ENCODE results near the gene STEAP1B.

The STEAP1B gene

DNA sequence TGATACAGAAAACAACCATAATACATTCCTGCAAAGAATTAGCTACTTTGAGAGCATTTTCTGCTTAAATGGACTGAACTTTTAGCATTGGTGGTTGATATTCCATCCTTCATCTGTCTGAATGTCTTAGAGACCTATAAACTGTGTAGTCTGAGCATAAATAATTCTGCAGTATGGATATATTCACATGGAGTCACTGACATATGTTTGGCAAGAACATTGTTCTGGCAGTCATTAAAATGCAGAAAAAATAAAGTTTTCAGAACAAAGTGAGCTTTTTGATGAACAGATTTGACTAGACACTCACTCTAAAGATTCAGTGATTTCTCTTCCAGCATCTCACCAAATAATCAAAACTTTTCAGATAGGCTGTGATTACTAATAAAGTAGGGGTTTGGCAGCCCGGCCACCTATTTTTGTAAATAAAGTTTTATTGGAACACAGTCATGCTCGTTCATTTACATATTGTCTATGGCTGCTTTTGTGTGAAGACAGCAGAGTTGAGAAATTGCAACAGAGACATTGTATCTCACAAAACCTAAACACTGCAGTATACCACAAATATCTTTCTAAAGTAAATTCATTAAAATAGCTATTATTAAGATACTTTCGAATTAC is 98.9 kb downstream of the STEAP1B start:
- H3K4me3 ChIP-seq (ENCODE audit: low read length in 2 of 2), result no peak overlapping the region
- no peak overlapping the region for H3K27ac ChIP-seq (ENCODE audit: low read length)

DNA sequence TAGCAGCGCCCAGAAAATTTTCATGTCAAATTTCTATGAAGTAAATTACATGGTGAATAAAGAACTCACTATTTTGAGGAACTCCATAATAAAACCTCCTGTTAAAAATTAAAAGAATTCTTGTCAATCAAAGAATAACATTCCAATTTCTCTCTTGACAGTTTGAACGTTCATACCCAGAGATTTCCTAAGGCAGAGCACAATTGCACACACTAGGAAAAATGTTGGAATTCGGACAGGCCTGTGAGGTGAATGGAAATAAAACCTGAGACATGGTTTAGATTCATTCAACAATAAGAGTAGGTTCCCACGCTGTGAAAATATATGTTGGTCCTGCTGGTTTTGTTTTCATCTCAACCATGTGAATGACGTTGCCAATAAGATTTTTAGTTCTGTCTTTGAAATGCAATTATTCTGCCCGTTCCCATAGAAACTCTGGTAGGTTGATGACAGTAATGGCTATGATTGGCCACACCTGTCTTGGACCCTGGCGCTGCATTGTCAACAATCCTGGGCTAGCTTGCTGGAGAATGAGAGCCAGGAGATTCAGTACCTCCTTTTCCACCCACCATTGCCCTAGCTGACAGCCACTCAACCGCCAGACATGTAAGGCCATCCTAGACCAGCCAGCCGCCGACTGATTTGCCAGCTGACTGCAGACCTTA is 99.7 kb downstream of the STEAP1B start:
- H3K36me3 ChIP-seq (ENCODE audit: control insufficient read depth in 2 of 2, insufficient read depth in 2 of 2, low read length in 2 of 2), result no peaks in the 10 kb centered on the region
- H3K4me3 ChIP-seq (ENCODE audit: low read length in 2 of 2), result no peak overlapping the region
- no peak overlapping the region for H3K27ac ChIP-seq (ENCODE audit: low read length)
- H3K27me3 ChIP-seq (ENCODE audit: control insufficient read depth in 1 of 2, insufficient read depth in 2 of 2, low read length in 2 of 2), result no peaks in the 10 kb centered on the region
- no peaks in the 10 kb centered on the region for H3K4me1 ChIP-seq (ENCODE audit: control insufficient read depth, insufficient read depth, low read length)
- no peaks in the 10 kb centered on the region for H3K9me3 ChIP-seq (ENCODE audit: control insufficient read depth in 2 of 2, low read length in 2 of 2)
- H3K9ac ChIP-seq (ENCODE audit: low read length in 2 of 2), result no peak overlapping the region

More for the DNA sequence above, 98.9 kb downstream of the STEAP1B start:
- Histone ChIP-seq H3K27me3 (ENCODE audit: control insufficient read depth in 1 of 2, insufficient read depth in 2 of 2, low read length in 2 of 2) (no peaks in the 10 kb centered on the region), H3K9me3 (ENCODE audit: control insufficient read depth in 2 of 2, low read length in 2 of 2) (no peaks in the 10 kb centered on the region), H3K9ac (ENCODE audit: low read length in 2 of 2) (no peak overlapping the region), H3K36me3 (ENCODE audit: control insufficient read depth in 2 of 2, insufficient read depth in 2 of 2, low read length in 2 of 2) (no peaks in the 10 kb centered on the region), H3K4me1 (ENCODE audit: control insufficient read depth, insufficient read depth, low read length) (no peaks in the 10 kb centered on the region)

DNA sequence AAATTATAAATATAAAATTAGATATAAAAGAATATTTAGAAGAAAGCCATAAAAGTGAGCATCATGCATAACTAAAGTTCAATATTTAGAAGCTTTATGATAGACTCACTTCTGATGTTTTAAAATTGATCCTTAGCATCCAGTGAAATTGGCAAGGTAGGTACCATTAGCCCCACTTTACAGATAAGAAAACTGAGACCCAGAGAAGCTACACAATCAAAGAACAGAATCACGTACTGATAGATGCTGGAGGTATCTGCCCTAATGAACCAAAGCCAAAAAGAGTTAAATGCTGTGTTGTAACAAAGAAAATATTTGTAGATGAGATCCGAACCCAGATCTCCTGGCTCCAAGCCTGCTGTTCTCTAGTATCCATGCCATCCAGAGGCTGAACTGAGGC is 100.4 kb downstream of the STEAP1B start:
- Histone ChIP-seq H3K4me3 (ENCODE audit: low read length in 2 of 2) (no peak overlapping the region), H3K4me1 (ENCODE audit: control insufficient read depth, insufficient read depth, low read length) (no peaks in the 10 kb centered on the region), H3K27ac (ENCODE audit: low read length) (no peak overlapping the region), H3K27me3 (ENCODE audit: control insufficient read depth in 1 of 2, insufficient read depth in 2 of 2, low read length in 2 of 2) (no peaks in the 10 kb centered on the region), H3K9ac (ENCODE audit: low read length in 2 of 2) (no peak overlapping the region), H3K9me3 (ENCODE audit: control insufficient read depth in 2 of 2, low read length in 2 of 2) (no peaks in the 10 kb centered on the region), H3K36me3 (ENCODE audit: control insufficient read depth in 2 of 2, insufficient read depth in 2 of 2, low read length in 2 of 2) (no peaks in the 10 kb centered on the region)

- H3K27me3 ChIP-seq (ENCODE audit: control insufficient read depth in 1 of 2, insufficient read depth in 2 of 2, low read length in 2 of 2), result no peaks in the 10 kb centered on the region
- no peak overlapping the region for H3K9ac ChIP-seq (ENCODE audit: low read length in 2 of 2)
- H3K4me1 ChIP-seq (ENCODE audit: control insufficient read depth, insufficient read depth, low read length), result no peaks in the 10 kb centered on the region
- no peaks in the 10 kb centered on the region for H3K9me3 ChIP-seq (ENCODE audit: control insufficient read depth in 2 of 2, low read length in 2 of 2)
- H3K27ac ChIP-seq (ENCODE audit: low read length), result no peak overlapping the region
- no peaks in the 10 kb centered on the region for H3K36me3 ChIP-seq (ENCODE audit: control insufficient read depth in 2 of 2, insufficient read depth in 2 of 2, low read length in 2 of 2)
- H3K4me3 ChIP-seq (ENCODE audit: low read length in 2 of 2), result no peak overlapping the region
Observed at GRCh38 chr7:22399091-22399490, 100.9 kb downstream of the STEAP1B start.

DNA sequence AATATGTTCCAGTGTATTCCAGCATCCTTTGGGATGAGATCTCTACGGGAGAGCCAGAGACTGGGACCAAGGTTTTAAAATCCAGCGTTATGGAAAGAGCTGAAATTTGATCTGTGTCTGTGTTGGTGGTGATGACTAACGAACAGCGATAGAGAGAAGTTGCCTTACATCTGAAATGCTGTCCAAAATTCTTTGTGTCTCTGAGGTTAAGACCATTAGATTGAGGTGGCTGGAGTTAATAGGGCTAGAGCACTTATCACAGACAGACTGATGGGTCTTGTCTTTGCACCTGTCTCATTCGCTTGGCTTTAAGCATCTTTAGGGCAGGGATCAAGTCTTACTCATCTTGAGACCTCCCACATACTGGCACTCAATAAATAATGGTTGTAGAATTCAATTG is 102.0 kb downstream of the STEAP1B start:
- no peak overlapping the region for H3K27ac ChIP-seq (ENCODE audit: low read length)
- H3K9ac ChIP-seq (ENCODE audit: low read length in 2 of 2), result no peak overlapping the region
- no peaks in the 10 kb centered on the region for H3K27me3 ChIP-seq (ENCODE audit: control insufficient read depth in 1 of 2, insufficient read depth in 2 of 2, low read length in 2 of 2)
- no peak overlapping the region for H3K4me3 ChIP-seq (ENCODE audit: low read length in 2 of 2)
- H3K36me3 ChIP-seq (ENCODE audit: control insufficient read depth in 2 of 2, insufficient read depth in 2 of 2, low read length in 2 of 2), result no peaks in the 10 kb centered on the region
- H3K9me3 ChIP-seq (ENCODE audit: control insufficient read depth in 2 of 2, low read length in 2 of 2), result no peaks in the 10 kb centered on the region
- no peaks in the 10 kb centered on the region for H3K4me1 ChIP-seq (ENCODE audit: control insufficient read depth, insufficient read depth, low read length)

- Histone ChIP-seq H3K9ac (ENCODE audit: low read length in 2 of 2) (no peak overlapping the region), H3K4me3 (ENCODE audit: low read length in 2 of 2) (no peak overlapping the region), H3K36me3 (ENCODE audit: control insufficient read depth in 2 of 2, insufficient read depth in 2 of 2, low read length in 2 of 2) (no peaks in the 10 kb centered on the region), H3K4me1 (ENCODE audit: control insufficient read depth, insufficient read depth, low read length) (no peaks in the 10 kb centered on the region), H3K27ac (ENCODE audit: low read length) (no peak overlapping the region), H3K9me3 (ENCODE audit: control insufficient read depth in 2 of 2, low read length in 2 of 2) (no peaks in the 10 kb centered on the region), H3K27me3 (ENCODE audit: control insufficient read depth in 1 of 2, insufficient read depth in 2 of 2, low read length in 2 of 2) (no peaks in the 10 kb centered on the region)
Observed at GRCh38 chr7:22395222-22395621, 104.8 kb downstream of the STEAP1B start.

DNA sequence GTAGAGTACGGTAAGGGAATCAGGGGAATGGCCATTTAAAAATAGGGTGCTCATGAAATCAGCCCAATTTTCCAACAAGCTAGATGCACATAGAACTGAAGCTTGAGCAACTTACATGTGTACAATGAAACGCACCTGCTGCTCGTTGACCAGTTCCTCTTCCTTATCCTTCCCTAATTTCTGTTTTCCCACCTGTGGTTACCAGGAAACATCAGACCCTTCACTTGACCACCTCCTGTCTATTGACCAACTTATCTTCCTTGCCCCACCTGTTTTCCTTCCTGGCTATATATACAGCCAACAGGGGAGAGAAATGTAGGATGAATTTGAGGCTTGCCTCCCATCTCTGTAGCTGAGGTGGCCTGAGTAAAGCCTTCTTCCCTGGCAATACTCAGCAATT is 105.2 kb downstream of the STEAP1B start:
- Histone ChIP-seq H3K36me3 (ENCODE audit: control insufficient read depth in 2 of 2, insufficient read depth in 2 of 2, low read length in 2 of 2) (no peaks in the 10 kb centered on the region), H3K4me1 (ENCODE audit: control insufficient read depth, insufficient read depth, low read length) (no peaks in the 10 kb centered on the region), H3K27me3 (ENCODE audit: control insufficient read depth in 1 of 2, insufficient read depth in 2 of 2, low read length in 2 of 2) (no peaks in the 10 kb centered on the region), H3K9ac (ENCODE audit: low read length in 2 of 2) (no peak overlapping the region), H3K27ac (ENCODE audit: low read length) (no peak overlapping the region), H3K9me3 (ENCODE audit: control insufficient read depth in 2 of 2, low read length in 2 of 2) (no peaks in the 10 kb centered on the region), H3K4me3 (ENCODE audit: low read length in 2 of 2) (no peak overlapping the region)

DNA sequence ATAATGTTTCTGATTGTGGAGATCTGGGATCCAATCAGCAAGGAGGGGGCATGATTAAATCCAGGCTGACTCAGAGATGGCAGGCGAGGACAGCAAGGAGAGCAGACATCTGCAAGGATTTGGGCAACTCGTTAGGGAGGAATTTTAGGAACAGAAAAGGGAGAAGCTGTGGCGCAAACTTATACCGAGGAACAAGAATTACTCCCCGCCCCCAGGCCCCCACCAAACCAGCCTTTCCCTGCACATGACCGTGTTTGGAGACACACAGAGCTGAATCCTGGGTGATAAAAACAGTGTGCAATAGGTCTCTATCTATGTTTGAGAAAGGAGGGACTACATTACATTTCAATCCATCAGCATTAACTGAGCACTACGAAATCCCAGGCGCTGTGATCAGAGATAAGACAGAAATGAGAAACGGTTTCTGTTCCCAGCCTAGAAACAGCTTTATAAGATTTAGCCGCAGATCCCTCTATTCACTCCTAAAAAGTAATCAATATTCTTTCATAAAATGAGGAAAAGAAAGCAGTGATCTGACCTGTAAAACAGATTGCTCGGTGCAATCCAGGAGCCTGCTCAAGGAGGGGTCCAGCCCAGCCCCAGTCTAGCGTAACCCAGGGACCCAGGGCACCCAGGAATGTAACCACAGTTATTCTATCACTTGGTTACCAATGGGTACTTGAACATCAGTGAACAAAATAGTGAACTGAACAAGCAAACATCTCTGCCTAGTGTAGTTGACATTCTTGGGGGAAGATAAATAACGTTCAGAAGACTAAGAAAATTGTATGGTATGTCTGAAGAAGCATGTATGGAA is 105.9 kb downstream of the STEAP1B start:
- H3K27me3 ChIP-seq (ENCODE audit: control insufficient read depth in 1 of 2, insufficient read depth in 2 of 2, low read length in 2 of 2), result no peaks in the 10 kb centered on the region
- no peaks in the 10 kb centered on the region for H3K9me3 ChIP-seq (ENCODE audit: control insufficient read depth in 2 of 2, low read length in 2 of 2)
- no peak overlapping the region for H3K4me3 ChIP-seq (ENCODE audit: low read length in 2 of 2)
- H3K27ac ChIP-seq (ENCODE audit: low read length), result no peak overlapping the region
- no peak overlapping the region for H3K9ac ChIP-seq (ENCODE audit: low read length in 2 of 2)
- H3K4me1 ChIP-seq (ENCODE audit: control insufficient read depth, insufficient read depth, low read length), result no peaks in the 10 kb centered on the region
- H3K36me3 ChIP-seq (ENCODE audit: control insufficient read depth in 2 of 2, insufficient read depth in 2 of 2, low read length in 2 of 2), result no peaks in the 10 kb centered on the region

GRCh38 chr7:22390516-22390915 is 109.5 kb downstream of the STEAP1B start:
- H3K4me1 ChIP-seq (ENCODE audit: control insufficient read depth, insufficient read depth, low read length), result no peaks in the 10 kb centered on the region
- no peak overlapping the region for H3K4me3 ChIP-seq (ENCODE audit: low read length in 2 of 2)
- H3K27ac ChIP-seq (ENCODE audit: low read length), result no peak overlapping the region
- H3K9ac ChIP-seq (ENCODE audit: low read length in 2 of 2), result no peak overlapping the region
- no peaks in the 10 kb centered on the region for H3K27me3 ChIP-seq (ENCODE audit: control insufficient read depth in 1 of 2, insufficient read depth in 2 of 2, low read length in 2 of 2)
- no peaks in the 10 kb centered on the region for H3K9me3 ChIP-seq (ENCODE audit: control insufficient read depth in 2 of 2, low read length in 2 of 2)
- no peaks in the 10 kb centered on the region for H3K36me3 ChIP-seq (ENCODE audit: control insufficient read depth in 2 of 2, insufficient read depth in 2 of 2, low read length in 2 of 2)

DNA sequence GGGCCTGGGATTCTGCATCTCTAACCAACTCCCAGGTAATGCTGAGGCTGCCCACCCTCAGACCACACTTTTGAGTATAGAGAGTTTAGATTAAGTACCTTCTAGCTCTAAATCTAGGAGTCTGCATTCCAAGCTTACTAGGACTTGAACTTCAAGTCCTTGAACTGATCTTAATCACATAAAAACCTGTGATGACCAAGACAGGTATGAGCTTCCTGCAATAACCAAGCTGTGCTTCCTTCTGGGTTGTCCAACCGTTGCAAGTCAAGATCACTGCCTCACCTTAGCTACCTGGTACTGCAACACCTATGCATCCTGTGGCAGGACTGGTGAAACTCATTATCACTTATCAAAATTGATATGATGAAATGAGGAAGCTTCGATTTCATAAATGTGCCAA is 110.1 kb downstream of the STEAP1B start:
- Histone ChIP-seq H3K9ac (ENCODE audit: low read length in 2 of 2) (no peak overlapping the region), H3K27me3 (ENCODE audit: control insufficient read depth in 1 of 2, insufficient read depth in 2 of 2, low read length in 2 of 2) (no peaks in the 10 kb centered on the region), H3K4me3 (ENCODE audit: low read length in 2 of 2) (no peak overlapping the region), H3K27ac (ENCODE audit: low read length) (no peak overlapping the region), H3K36me3 (ENCODE audit: control insufficient read depth in 2 of 2, insufficient read depth in 2 of 2, low read length in 2 of 2) (no peaks in the 10 kb centered on the region), H3K9me3 (ENCODE audit: control insufficient read depth in 2 of 2, low read length in 2 of 2) (no peaks in the 10 kb centered on the region), H3K4me1 (ENCODE audit: control insufficient read depth, insufficient read depth, low read length) (no peaks in the 10 kb centered on the region)

DNA sequence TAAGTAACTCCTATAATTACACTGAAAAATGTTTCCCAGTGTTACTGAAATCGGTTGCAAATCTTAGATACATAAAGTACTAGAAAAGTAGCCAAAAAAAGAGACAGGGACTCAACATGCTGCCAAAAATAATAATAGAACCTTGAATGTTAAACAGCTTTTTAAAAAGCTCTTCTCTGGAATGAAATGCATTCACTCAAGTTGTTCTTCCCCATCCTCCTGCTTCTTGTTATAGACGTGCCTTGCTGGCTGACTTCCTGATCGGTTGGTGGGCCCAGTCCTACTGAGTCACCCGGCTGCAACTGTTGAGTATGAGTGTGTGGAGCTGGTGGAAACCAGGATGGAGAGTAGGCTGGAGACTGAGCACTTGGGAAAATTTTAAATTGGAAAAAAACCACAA is 112.4 kb downstream of the STEAP1B start:
- Histone ChIP-seq H3K27me3 (ENCODE audit: control insufficient read depth in 1 of 2, insufficient read depth in 2 of 2, low read length in 2 of 2) (no peaks in the 10 kb centered on the region), H3K27ac (ENCODE audit: low read length) (no peak overlapping the region), H3K4me1 (ENCODE audit: control insufficient read depth, insufficient read depth, low read length) (no peaks in the 10 kb centered on the region), H3K9ac (ENCODE audit: low read length in 2 of 2) (no peak overlapping the region), H3K9me3 (ENCODE audit: control insufficient read depth in 2 of 2, low read length in 2 of 2) (no peaks in the 10 kb centered on the region), H3K4me3 (ENCODE audit: low read length in 2 of 2) (no peak overlapping the region), H3K36me3 (ENCODE audit: control insufficient read depth in 2 of 2, insufficient read depth in 2 of 2, low read length in 2 of 2) (no peaks in the 10 kb centered on the region)
